HCT116 (cell line): Measurements from ENCODE around the gene RNF41. TPM values are rescaled to one million over a fixed set of nuclear protein-coding genes. Genes with fewer than 3 reads are reported as not detected.

ENCODE experiments used
- ATAC-seq: fragments of 200-7000 bp; cut with Tn5 transposase; 2 replicates; pipeline ENCODE4 v1.9.1; 2020; ENCODE audit warnings: mild to moderate bottlenecking, moderate library complexity
- BruUV-seq: library from RNA; stranded (reverse); fragments of 400-500 nt; replicated peaks from 2 replicates; lab custom pipeline; 2021; lab: Mats Ljungman, UMichigan
- CTCF ChIA-PET: fragments of 300-600 bp; sonication (Branson Sonifier 250); formaldehyde crosslinking; loops from one replicate; lab custom pipeline; 2021; ENCODE audit warnings: antibody characterized with exemption; lab: Charles Lee
- POLR2A ChIA-PET: fragments of 300-600, 350-600 bp; sonication (Branson Sonifier 250); formaldehyde crosslinking; loops from one replicate; lab custom pipeline; 2021; ENCODE audit warnings: antibody characterized with exemption; lab: Charles Lee
- RAD21 ChIA-PET, 2 experiments: fragments of 300-600 bp; sonication (Branson Sonifier 250); formaldehyde crosslinking; loops; one replicate each; lab custom pipeline; 2023; ENCODE audit warnings: low total read pairs in 2 of 2; ENCODE audit not compliant: uncharacterized antibody in 2 of 2, unreplicated experiment in 2 of 2, low non-redundant PET in 1 of 2; lab: Charles Lee
- DNase-seq: peaks from one replicate; pipeline ENCODE4 v3.0.0-alpha.2; 2010; ENCODE audit warnings: low read depth, low spot score
- H2AFZ ChIP-seq: fragments of 200-600 bp; shearing (Covaris generic), sonication (generic); 2 replicates; pipeline ENCODE4 v1.6.1; 2017; ENCODE audit warnings: low read depth, mixed run types, mixed read lengths, antibody characterized with exemption, low read length; ENCODE audit not compliant: poor library complexity, severe bottlenecking
- H3K27ac ChIP-seq: 2 replicates; pipeline ENCODE4 v1.5.1; 2012; ENCODE audit warnings: low read depth, low read length
- H3K27me3 ChIP-seq: fragments of 200-600 bp; sonication (generic); 2 replicates; pipeline ENCODE4 v1.6.1; 2016; ENCODE audit warnings: mixed run types, low read length, mixed read lengths; ENCODE audit not compliant: insufficient read depth
- H3K36me3 ChIP-seq, 2 experiments: fragments of 200-500 bp in 1 of 2; fragments of 200-600 bp in 1 of 2; sonication (Bioruptor generic) in 1 of 2; sonication (generic) in 1 of 2; 2 replicates each; pipeline versions ENCODE4 v1.5.1 to v1.6.1; 2014 to 2016; ENCODE audit warnings: low read length in 2 of 2, inconsistent platforms in 1 of 2, mixed read lengths in 1 of 2, mixed run types in 1 of 2; ENCODE audit not compliant: insufficient read depth in 2 of 2, control insufficient read depth in 1 of 2
- H3K4me1 ChIP-seq, 2 experiments: fragments of 200-600 bp in 1 of 2; sonication (generic) in 1 of 2; 2 replicates each; pipeline versions ENCODE4 v1.5.1 to v1.6.1; 2012 to 2017; ENCODE audit warnings: low read length in 2 of 2, inconsistent platforms in 1 of 2, mild to moderate bottlenecking in 1 of 2, mixed read lengths in 1 of 2, mixed run types in 1 of 2, moderate library complexity in 1 of 2; ENCODE audit not compliant: insufficient read depth in 2 of 2, control insufficient read depth in 1 of 2
- H3K4me2 ChIP-seq: fragments of 200-600 bp; sonication (generic); 2 replicates; pipeline ENCODE4 v1.6.1; 2017; ENCODE audit warnings: mixed run types, low read length, mixed read lengths
- H3K4me3 ChIP-seq, 2 experiments: fragments of 200-600 bp in 1 of 2; sonication (generic) in 1 of 2; replicated peaks in 1 of 2; 2 replicates each; pipeline ENCODE4 v1.5.1; 2011 to 2016; ENCODE audit warnings: low read length in 2 of 2, control low read depth in 1 of 2, low read depth in 1 of 2, mild to moderate bottlenecking in 1 of 2, mixed read lengths in 1 of 2, mixed run types in 1 of 2
- H3K79me2 ChIP-seq: fragments of 200-600 bp; sonication (generic); 2 replicates; pipeline ENCODE4 v1.6.1; 2017; ENCODE audit warnings: mild to moderate bottlenecking, mixed run types, low read length, moderate library complexity, mixed read lengths; ENCODE audit not compliant: insufficient read depth
- H3K9ac ChIP-seq: fragments of 200-600 bp; sonication (generic); 2 replicates; pipeline ENCODE4 v1.6.1; 2016; ENCODE audit warnings: low read length, mixed read lengths
- H3K9me2 ChIP-seq: fragments of 200-600 bp; sonication (generic), shearing (Covaris generic); 2 replicates; pipeline ENCODE4 v1.6.1; 2017; ENCODE audit warnings: mixed run types, mild to moderate bottlenecking, moderate library complexity; ENCODE audit not compliant: insufficient read depth
- H3K9me3 ChIP-seq, 2 experiments: fragments of 200-500 bp in 1 of 2; fragments of 200-600 bp in 1 of 2; sonication (Bioruptor generic) in 1 of 2; sonication (generic) in 1 of 2; 2 replicates each; pipeline ENCODE4 v1.6.1; 2014 to 2017; ENCODE audit warnings: low read length in 2 of 2, mixed read lengths in 2 of 2, inconsistent platforms in 1 of 2, low read depth in 1 of 2, mild to moderate bottlenecking in 1 of 2, mixed run types in 1 of 2, moderate library complexity in 1 of 2; ENCODE audit not compliant: control insufficient read depth in 1 of 2, insufficient read depth in 1 of 2
- H4K20me1 ChIP-seq: fragments of 200-600 bp; sonication (generic), shearing (Covaris generic); 2 replicates; pipeline ENCODE4 v1.6.1; 2017; ENCODE audit warnings: mixed run types, mild to moderate bottlenecking, moderate library complexity; ENCODE audit not compliant: insufficient read depth
- CBX3 ChIP-seq: IDR thresholded peaks from 2 replicates; pipeline ENCODE4 v1.6.1; 2012; ENCODE audit warnings: low read depth
- CEBPB ChIP-seq: IDR thresholded peaks from 2 replicates; pipeline ENCODE4 v1.6.1; 2012; ENCODE audit warnings: low read depth
- EGR1 ChIP-seq: IDR thresholded peaks from 2 replicates; pipeline ENCODE4 v1.6.1; 2012; ENCODE audit warnings: low read depth
- EZH2phosphoT487 ChIP-seq: fragments of 200-600 bp; IDR thresholded peaks from 2 replicates; pipeline ENCODE4 v1.6.1; 2018; ENCODE audit warnings: antibody characterized with exemption, borderline replicate concordance
- FOSL1 ChIP-seq: IDR thresholded peaks from 2 replicates; pipeline ENCODE4 v1.6.1; 2012; ENCODE audit warnings: low read depth
- JUND ChIP-seq: IDR thresholded peaks from 2 replicates; pipeline ENCODE4 v1.6.1; 2012
- POLR2A ChIP-seq: IDR thresholded peaks from 2 replicates; pipeline ENCODE4 v1.7.0; 2011; ENCODE audit warnings: borderline replicate concordance; ENCODE audit not compliant: insufficient read depth, insufficient read length; ENCODE audit errors: extremely low read depth
- RAD21 ChIP-seq: IDR thresholded peaks from 2 replicates; pipeline ENCODE4 v1.6.1; 2012; ENCODE audit warnings: low read depth, mild to moderate bottlenecking
- REST ChIP-seq: IDR thresholded peaks from 2 replicates; pipeline ENCODE4 v1.6.1; 2012; ENCODE audit warnings: low read depth
- SIN3A ChIP-seq: IDR thresholded peaks from 2 replicates; pipeline ENCODE4 v1.6.1; 2012; ENCODE audit warnings: low read depth
- SP1 ChIP-seq: IDR thresholded peaks from 2 replicates; pipeline ENCODE4 v1.6.1; 2012; ENCODE audit warnings: low read depth
- SRF ChIP-seq: IDR thresholded peaks from 2 replicates; pipeline ENCODE4 v1.6.1; 2012; ENCODE audit warnings: low read depth
- TCF7L2 ChIP-seq: IDR thresholded peaks from 2 replicates; pipeline ENCODE4 v1.7.0; 2011; ENCODE audit warnings: borderline replicate concordance, inconsistent platforms; ENCODE audit not compliant: insufficient read depth, insufficient read length; ENCODE audit errors: extremely low read depth
- YY1 ChIP-seq: IDR thresholded peaks from 2 replicates; pipeline ENCODE4 v1.6.1; 2011; ENCODE audit warnings: low read length, low read depth, moderate library complexity, mild to moderate bottlenecking; ENCODE audit not compliant: insufficient replicate concordance; ENCODE audit errors: extremely low read depth
- ZNF274 ChIP-seq: fragments of 200-500 bp; sonication (Bioruptor generic); IDR thresholded peaks from 2 replicates; pipeline ENCODE4 v1.6.1; 2014; ENCODE audit warnings: mild to moderate bottlenecking, low read depth, low read length, inconsistent platforms
- intact Hi-C: fragments of 100-400 bp; cut with micrococcal nuclease; formaldehyde crosslinking; loops from 2 replicates; pipeline ENCODE4 v1.10.0; 2022
- total RNA-seq: library from RNA; stranded (reverse); gene quantifications from one replicate; pipeline ENCODE4 v1.2.1, GENCODE V29; 2021; ENCODE audit not compliant: unreplicated experiment
- TF ChIP-seq, protein P1 (sequence below): IDR thresholded peaks from 2 replicates; pipeline ENCODE4 v1.6.1; 2012
- TF ChIP-seq, protein P2 (sequence below): IDR thresholded peaks from 2 replicates; pipeline ENCODE4 v1.6.1; 2012

RNF41 gene
- total RNA-seq, 1 experiment from 2014 or later, result 40.6 TPM

- no peak overlapping the region for H3K4me2 ChIP-seq
- H3K9me2 ChIP-seq, result no peaks in the 10 kb centered on the region
- no TSS peak for BruUV-seq
- no peaks in the 10 kb centered on the region for H3K36me3 ChIP-seq
- no peaks in the 10 kb centered on the region for H4K20me1 ChIP-seq
- H3K9me3 ChIP-seq, result no peaks in the 10 kb centered on the region
- H3K9ac ChIP-seq, result no peak overlapping the region
- ChIA-PET CTCF (no interaction called here), POLR2A (no interaction called here), RAD21 (no interaction called here)
- no peaks in the 10 kb centered on the region for H3K27me3 ChIP-seq
- intact Hi-C loops, result no loop called here
- no peak overlapping the region for H3K4me3 ChIP-seq
- no peak overlapping the region for H3K27ac ChIP-seq
- ATAC-seq (no peak), DNase-seq (no peak)
- H3K4me1 ChIP-seq, result peaks cover 0 to 9% of the 10 kb centered on the region in 2 experiments; a peak in 1 of 4 replicates
- TF ChIP-seq, protein P1, sequence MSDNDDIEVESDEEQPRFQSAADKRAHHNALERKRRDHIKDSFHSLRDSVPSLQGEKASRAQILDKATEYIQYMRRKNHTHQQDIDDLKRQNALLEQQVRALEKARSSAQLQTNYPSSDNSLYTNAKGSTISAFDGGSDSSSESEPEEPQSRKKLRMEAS, result no peak
- TF ChIP-seq JUND, result no peak
- TF ChIP-seq EGR1, result no peak
- no peak for TF ChIP-seq SIN3A
- TF ChIP-seq POLR2A, result no peak
- no peak for TF ChIP-seq YY1
- H3K79me2 ChIP-seq, result peaks cover 3% of the 10 kb centered on the region; the same call in 1 of the 2 replicates
- H2AFZ ChIP-seq, result no peak overlapping the region
These were observed 7.4 kb upstream of the RNF41 start for GRCh38 chr12:56229082-56229481.

DNA sequence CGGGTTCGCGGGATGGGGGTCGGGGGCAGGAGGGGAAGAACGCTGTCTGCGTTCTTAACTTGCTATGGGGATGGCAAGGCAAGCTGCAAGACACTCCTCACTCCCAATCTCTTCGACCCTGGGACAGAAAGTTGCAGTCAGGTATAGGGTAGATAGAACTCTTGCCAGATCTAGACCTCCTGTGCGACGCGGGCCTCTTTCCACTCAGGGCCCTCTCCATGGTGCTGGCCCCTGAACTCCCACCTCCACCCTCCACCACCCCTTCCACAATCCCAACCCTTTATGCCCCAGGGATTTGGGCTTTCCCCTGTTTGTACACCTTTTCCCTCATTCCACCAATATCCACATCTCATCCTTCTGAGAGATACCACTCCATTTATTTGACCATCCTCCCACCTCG is 3.2 kb upstream of the RNF41 start:
- Histone ChIP-seq H3K9me3 (no peaks in the 10 kb centered on the region), H3K36me3 (no peaks in the 10 kb centered on the region), H3K4me1 (peaks cover 8 to 35% of the 10 kb centered on the region in 2 experiments; a peak in 3 of 4 replicates), H4K20me1 (no peaks in the 10 kb centered on the region), H3K4me3 (peak overlapping the region; percentile 85 to 91), H3K27ac (peak overlapping the region; percentile 67), H3K4me2 (peak overlapping the region; percentile 94), H3K27me3 (no peaks in the 10 kb centered on the region), H3K79me2 (peaks cover 15% of the 10 kb centered on the region), H3K9me2 (no peaks in the 10 kb centered on the region), H3K9ac (peak overlapping the region; percentile 70), H2AFZ (no peak overlapping the region)
- POLR2A ChIA-PET, result no interaction called here
- RAD21 ChIA-PET, result no interaction called here
- CTCF ChIA-PET, result no interaction called here
- intact Hi-C loops, result loop anchor here (1.0 to 5.0 kb wide), 3 partner anchors 18 to 106 kb away; partner anchors contain the start of gene ANKRD52
- no TSS peak for BruUV-seq
- no peak for DNase-seq
- ATAC-seq, result no peak
- TF ChIP-seq REST, result no peak
- TF ChIP-seq SIN3A, result no peak
- TF ChIP-seq SRF, result no peak
- no peak for TF ChIP-seq CBX3
- TF ChIP-seq EZH2phosphoT487, result no peak
- TF ChIP-seq YY1, result no peak
- TF ChIP-seq, protein P1, result no peak
- TF ChIP-seq SP1, result no peak
- TF ChIP-seq, protein P2, sequence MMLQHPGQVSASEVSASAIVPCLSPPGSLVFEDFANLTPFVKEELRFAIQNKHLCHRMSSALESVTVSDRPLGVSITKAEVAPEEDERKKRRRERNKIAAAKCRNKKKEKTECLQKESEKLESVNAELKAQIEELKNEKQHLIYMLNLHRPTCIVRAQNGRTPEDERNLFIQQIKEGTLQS, result no peak
- no peak for TF ChIP-seq FOSL1
- TF ChIP-seq TCF7L2, result no peak
- TF ChIP-seq ZNF274, result no peak
- no peak for TF ChIP-seq POLR2A
- TF ChIP-seq RAD21, result no peak
- TF ChIP-seq JUND, result no peak
- no peak for TF ChIP-seq CEBPB
